Neural progenitor cell (in vitro differentiated cells): ENCODE results near the gene EFS. TPM values are rescaled to one million over a fixed set of nuclear protein-coding genes. Genes with fewer than 3 reads are reported as not detected.

Experiments used
- DNase-seq: peaks from one replicate; pipeline ENCODE4 v3.0.0-alpha.2; 2016; ENCODE audit warnings: low spot score
- H2AFZ ChIP-seq: fragments of 200-600 bp; sonication (generic); replicated peaks from 2 replicates; pipeline ENCODE4 v1.6.1; 2016; ENCODE audit warnings: antibody characterized with exemption
- H3F3A ChIP-seq: fragments of 200-600 bp; sonication (generic); 2 replicates; pipeline ENCODE4 v1.6.1; 2016; ENCODE audit warnings: antibody characterized with exemption, low read depth
- H3K27ac ChIP-seq: fragments of 200-600 bp; sonication (generic); 2 replicates; pipeline ENCODE4 v1.5.1; 2016; ENCODE audit warnings: mild to moderate bottlenecking
- H3K27me3 ChIP-seq: fragments of 200-600 bp; sonication (generic); 2 replicates; pipeline ENCODE4 v1.6.1; 2016; ENCODE audit warnings: mild to moderate bottlenecking, moderate library complexity
- H3K36me3 ChIP-seq: fragments of 200-600 bp; sonication (generic); 2 replicates; pipeline ENCODE4 v1.5.1; 2016
- H3K4me1 ChIP-seq: fragments of 200-600 bp; sonication (generic); 2 replicates; pipeline ENCODE4 v1.6.1; 2016; ENCODE audit warnings: mixed run types
- H3K4me2 ChIP-seq: fragments of 200-600 bp; sonication (generic); 2 replicates; pipeline ENCODE4 v1.6.1; 2016
- H3K4me3 ChIP-seq: fragments of 200-600 bp; sonication (generic); 2 replicates; pipeline ENCODE4 v1.5.1; 2016
- H3K79me2 ChIP-seq: fragments of 200-600 bp; sonication (generic); 2 replicates; pipeline ENCODE4 v1.6.1; 2016; ENCODE audit warnings: low read depth
- H3K9ac ChIP-seq: fragments of 200-600 bp; sonication (generic); 2 replicates; pipeline ENCODE4 v1.6.1; 2016
- H3K9me3 ChIP-seq: fragments of 200-600 bp; sonication (generic); 2 replicates; pipeline ENCODE4 v1.5.1; 2016; ENCODE audit warnings: low read depth
- H4K20me1 ChIP-seq: fragments of 200-600 bp; sonication (generic); 2 replicates; pipeline ENCODE4 v1.6.1; 2016; ENCODE audit warnings: low read depth
- H3K27ac Mint-ChIP-seq: 3 replicates; pipeline ENCODE4 v1.8.0; 2021; ENCODE audit warnings: mixed read lengths
- H3K27me3 Mint-ChIP-seq: 2 replicates; pipeline ENCODE4 v1.8.0; 2022; ENCODE audit warnings: low read depth, mild to moderate bottlenecking, inconsistent platforms, moderate library complexity, mixed read lengths; ENCODE audit not compliant: insufficient read depth
- H3K36me3 Mint-ChIP-seq: 3 replicates; pipeline ENCODE4 v1.8.0; 2021; ENCODE audit warnings: mixed read lengths
- H3K4me1 Mint-ChIP-seq: 3 replicates; pipeline ENCODE4 v1.8.0; 2021; ENCODE audit warnings: mixed read lengths
- H3K4me3 Mint-ChIP-seq: 3 replicates; pipeline ENCODE4 v1.8.0; 2021; ENCODE audit warnings: mild to moderate bottlenecking, moderate library complexity, mixed read lengths
- H3K9me3 Mint-ChIP-seq: 3 replicates; pipeline ENCODE4 v1.8.0; 2020; ENCODE audit warnings: mixed read lengths
- CTCF ChIP-seq: fragments of 200-600 bp; sonication (generic); IDR thresholded peaks from 2 replicates; pipeline ENCODE4 v1.5.1; 2017; ENCODE audit warnings: antibody characterized with exemption, mild to moderate bottlenecking
- EZH2 ChIP-seq: fragments of 200-600 bp; sonication (generic); IDR thresholded peaks from 2 replicates; pipeline ENCODE4 v1.6.1; 2017; ENCODE audit warnings: antibody characterized with exemption, mild to moderate bottlenecking, moderate library complexity
- EZH2phosphoT487 ChIP-seq: fragments of 200-600 bp; sonication (generic); IDR thresholded peaks from 2 replicates; pipeline ENCODE4 v1.6.1; 2017; ENCODE audit warnings: antibody characterized with exemption
- total RNA-seq: library from RNA; depleted of rRNA; stranded (reverse); fragments of >200 nt; gene quantifications from 2 replicates; pipeline ENCODE4 v1.2.3, GENCODE V29; 2015; ENCODE audit warnings: low replicate concordance

EFS gene
- total RNA-seq, 1 donor from 2014 or later: 21.7 TPM

GRCh38 chr14:23403908-23404307 lies 38.9 kb upstream of the EFS start:
- Histone ChIP-seq H3K4me3 (no peak overlapping the region), H3K36me3 (no peaks in the 10 kb centered on the region), H2AFZ (no peak overlapping the region), H3K9me3 (no peaks in the 10 kb centered on the region), H3K27me3 (peaks cover 6% of the 10 kb centered on the region), H4K20me1 (no peaks in the 10 kb centered on the region), H3K27ac (no peak overlapping the region), H3K79me2 (no peaks in the 10 kb centered on the region), H3K4me1 (no peaks in the 10 kb centered on the region), H3F3A (no peaks in the 10 kb centered on the region), H3K9ac (no peak overlapping the region), H3K4me2 (no peak overlapping the region)
- Mint-ChIP-seq H3K27me3 (peaks cover 13% of the 10 kb centered on the region), H3K9me3 (peaks cover 3% of the 10 kb centered on the region), H3K4me1 (peaks cover 12% of the 10 kb centered on the region), H3K36me3 (no peaks in the 10 kb centered on the region), H3K27ac (no peak overlapping the region), H3K4me3 (no peak overlapping the region)
- TF ChIP-seq EZH2 (no peak), EZH2phosphoT487 (no peak), CTCF (no peak)
- no peak for DNase-seq

GRCh38 chr14:23403139-23403438 lies 38.1 kb upstream of the EFS start:
- H2AFZ ChIP-seq: no peak overlapping the region
- H3K9me3 ChIP-seq: no peaks in the 10 kb centered on the region
- H3K4me2 ChIP-seq: no peak overlapping the region
- Mint-ChIP-seq H3K9me3 (peaks cover 6% of the 10 kb centered on the region), H3K27ac (no peak overlapping the region), H3K4me3 (no peak overlapping the region), H3K27me3 (peaks cover 15% of the 10 kb centered on the region), H3K4me1 (peaks cover 11% of the 10 kb centered on the region), H3K36me3 (no peaks in the 10 kb centered on the region)
- TF ChIP-seq CTCF (no peak), EZH2 (no peak), EZH2phosphoT487 (no peak)
- H3K27me3 ChIP-seq: peaks cover 6% of the 10 kb centered on the region
- no peaks in the 10 kb centered on the region for H4K20me1 ChIP-seq
- no peaks in the 10 kb centered on the region for H3F3A ChIP-seq
- H3K36me3 ChIP-seq: no peaks in the 10 kb centered on the region
- no peak overlapping the region for H3K27ac ChIP-seq
- no peak overlapping the region for H3K4me3 ChIP-seq
- H3K79me2 ChIP-seq: no peaks in the 10 kb centered on the region
- H3K4me1 ChIP-seq: no peaks in the 10 kb centered on the region
- DNase-seq: no peak
- no peak overlapping the region for H3K9ac ChIP-seq

- Histone ChIP-seq H3K9ac (no peak overlapping the region), H2AFZ (no peak overlapping the region), H3F3A (no peaks in the 10 kb centered on the region), H3K4me2 (no peak overlapping the region), H3K79me2 (no peaks in the 10 kb centered on the region), H3K36me3 (no peaks in the 10 kb centered on the region), H3K27me3 (peaks cover 6% of the 10 kb centered on the region), H3K4me3 (no peak overlapping the region), H3K27ac (no peak overlapping the region), H3K4me1 (no peaks in the 10 kb centered on the region), H3K9me3 (no peaks in the 10 kb centered on the region), H4K20me1 (no peaks in the 10 kb centered on the region)
- Mint-ChIP-seq H3K27ac (no peak overlapping the region), H3K4me1 (peaks cover 11% of the 10 kb centered on the region), H3K27me3 (peaks cover 15% of the 10 kb centered on the region), H3K4me3 (no peak overlapping the region), H3K36me3 (no peaks in the 10 kb centered on the region), H3K9me3 (peaks cover 6% of the 10 kb centered on the region)
- TF ChIP-seq EZH2phosphoT487: no peak
- TF ChIP-seq EZH2: no peak
- no peak for TF ChIP-seq CTCF
- no peak for DNase-seq
Measured at GRCh38 chr14:23402296-23403138, 37.5 kb upstream of the EFS start.
